Anterior cingulate cortex (tissue), 58 donors: ENCODE data around the gene BUB1.
"Not testable (repeated sequence)": the region's sequence is repeated elsewhere in the genome, so short reads cannot be mapped to it uniquely, and the experiment has no call there.

ENCODE experiments used
- DNase-seq, 58 donors: peaks; one replicate each; lab custom pipeline; 2025; lab: John Stamatoyannopoulos, UW

BUB1 gene

DNA sequence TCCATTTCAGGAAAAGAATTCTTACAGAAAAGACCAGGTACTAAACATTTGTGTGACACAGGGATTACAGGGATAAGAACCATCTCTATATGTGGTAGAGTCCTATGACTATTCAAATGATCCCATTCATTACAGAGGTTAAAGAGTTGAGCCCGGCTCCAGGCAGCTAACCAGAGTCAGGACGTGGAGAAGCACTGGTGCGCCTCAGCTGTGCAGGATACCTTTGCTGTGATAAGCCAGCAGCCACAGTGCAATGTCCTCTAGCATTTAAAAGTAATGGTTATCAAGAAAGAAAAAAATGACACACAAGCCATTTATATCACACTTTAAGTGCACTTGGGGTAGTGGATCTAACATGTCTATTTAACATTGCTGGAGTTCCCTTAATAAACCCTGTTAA is 17.3 kb downstream of the BUB1 start:
- DNase-seq: no peak

DNA sequence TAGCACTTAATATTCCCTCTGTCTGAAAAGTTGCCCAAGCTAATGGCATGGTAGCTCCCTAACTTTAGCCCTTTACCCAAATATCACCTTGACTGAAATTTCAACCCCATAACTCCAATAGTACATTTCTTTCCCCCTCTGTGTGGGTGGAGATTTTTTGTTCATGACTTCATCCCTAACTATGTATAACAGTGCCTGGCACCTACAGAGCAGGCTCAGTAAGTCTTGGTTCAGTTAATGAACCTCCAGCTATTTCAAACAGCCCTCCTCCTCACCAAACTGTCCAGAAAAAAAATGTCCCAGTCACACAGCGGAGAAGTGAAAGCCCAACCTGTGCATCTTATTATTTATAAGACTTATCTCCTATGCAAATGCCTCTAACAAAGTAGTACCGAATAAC is 18.6 kb downstream of the BUB1 start:
- no peak for DNase-seq

DNA sequence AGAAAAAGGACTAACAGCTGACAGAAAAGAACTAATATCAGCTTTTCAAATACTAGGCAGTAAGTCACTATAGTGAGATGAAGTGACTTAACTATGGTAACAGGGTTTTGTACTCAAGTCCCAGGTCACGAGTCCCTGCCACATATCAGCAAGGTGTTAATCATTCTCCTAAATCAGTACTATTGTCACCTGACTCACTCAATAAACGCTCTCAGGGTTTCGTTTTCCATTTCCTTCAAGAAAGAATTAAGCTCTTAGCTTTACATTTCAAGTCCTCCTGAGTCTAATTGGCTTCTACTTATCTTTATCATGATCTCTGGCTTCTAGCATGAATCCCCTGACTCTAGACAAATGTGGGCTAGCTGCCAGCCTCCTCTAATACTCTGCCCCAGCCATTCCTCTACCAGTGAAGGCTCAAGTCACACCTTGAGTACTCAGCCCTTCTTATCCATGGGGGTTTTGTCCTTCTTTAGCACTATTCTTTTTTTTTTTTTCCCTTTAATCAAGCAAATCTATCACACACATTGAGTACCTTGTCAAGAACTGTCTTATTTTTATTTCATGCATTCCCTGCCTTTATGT is 20.0 kb downstream of the BUB1 start:
- DNase-seq: no peak

DNA sequence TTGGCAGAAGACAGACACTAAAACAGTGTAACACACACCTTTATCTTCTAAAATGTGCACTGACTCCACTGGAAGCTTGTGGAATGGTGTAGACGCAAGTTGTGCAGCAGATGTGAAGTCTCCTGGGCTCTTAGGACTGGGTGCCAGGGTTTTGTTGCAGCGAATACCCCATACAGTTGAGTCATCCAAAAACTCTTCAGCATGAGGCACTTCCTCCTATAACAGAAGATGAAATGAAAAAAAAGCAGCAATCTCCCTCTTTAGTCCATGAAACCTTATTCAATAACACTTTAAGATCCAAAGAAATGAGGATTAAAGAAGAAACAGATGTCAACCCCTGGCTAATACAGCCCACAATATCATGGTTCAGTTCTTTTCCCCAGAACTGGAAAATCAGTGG is 22.2 kb downstream of the BUB1 start:
- no peak for DNase-seq

DNA sequence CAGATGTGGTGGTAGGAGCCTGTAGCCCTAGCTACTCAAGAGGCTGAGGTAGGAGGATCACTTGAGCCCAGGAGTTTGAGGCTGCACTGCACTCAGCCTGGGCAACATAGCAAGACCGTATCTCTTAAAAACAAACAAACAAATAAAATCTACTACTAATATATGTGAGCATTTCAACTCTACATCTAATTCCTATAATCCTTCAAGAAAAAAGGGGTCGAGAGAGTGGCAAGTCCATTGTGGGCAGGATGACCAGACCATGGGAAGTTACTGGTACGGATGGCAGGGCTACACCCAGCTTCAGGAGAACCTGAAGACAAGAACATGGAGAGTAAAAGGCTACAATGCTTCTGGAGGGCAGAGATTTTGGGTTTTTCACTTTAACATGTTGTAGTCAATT is 24.0 kb downstream of the BUB1 start:
- DNase-seq: no peak

DNA sequence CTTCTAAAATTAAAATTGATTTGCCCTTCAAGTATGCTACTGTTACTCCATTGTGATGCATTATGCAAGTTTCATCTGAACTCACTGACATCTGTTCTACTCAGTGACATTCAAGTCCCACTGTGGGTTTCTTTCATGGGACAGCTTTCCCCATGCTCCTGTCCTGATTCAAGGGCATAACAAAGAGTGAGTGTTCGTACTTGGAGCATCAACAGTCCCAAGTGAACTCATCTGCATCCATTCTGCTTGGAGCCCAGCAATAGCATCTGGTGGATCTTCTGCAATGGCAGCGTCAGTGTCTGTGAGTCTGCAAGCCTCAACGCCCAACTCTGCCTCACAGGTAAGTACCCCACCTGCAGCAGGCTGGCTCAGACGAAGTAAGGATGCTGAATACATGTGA is 27.5 kb downstream of the BUB1 start:
- peak in 16 of 58 donors; percentile 4 to 56 (median 20) for DNase-seq

DNA sequence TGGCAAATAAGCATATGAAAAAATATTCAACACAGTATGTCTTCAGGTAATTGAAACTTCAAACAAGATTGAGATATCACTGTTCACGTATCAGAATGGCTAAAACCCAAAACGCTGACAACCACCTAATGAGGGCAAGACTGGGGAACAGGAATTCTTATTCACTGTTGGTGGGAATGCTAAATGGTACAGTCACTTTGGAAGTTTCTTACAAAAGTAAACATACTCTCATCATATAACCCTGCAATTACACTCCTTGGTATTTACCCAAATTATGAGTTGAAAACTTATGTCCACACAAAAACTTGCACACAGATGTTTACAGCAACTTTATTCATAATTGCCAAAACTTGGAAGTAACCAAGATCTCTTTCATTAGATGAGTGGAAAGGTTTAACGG is 30.1 kb downstream of the BUB1 start:
- no peak for DNase-seq

DNA sequence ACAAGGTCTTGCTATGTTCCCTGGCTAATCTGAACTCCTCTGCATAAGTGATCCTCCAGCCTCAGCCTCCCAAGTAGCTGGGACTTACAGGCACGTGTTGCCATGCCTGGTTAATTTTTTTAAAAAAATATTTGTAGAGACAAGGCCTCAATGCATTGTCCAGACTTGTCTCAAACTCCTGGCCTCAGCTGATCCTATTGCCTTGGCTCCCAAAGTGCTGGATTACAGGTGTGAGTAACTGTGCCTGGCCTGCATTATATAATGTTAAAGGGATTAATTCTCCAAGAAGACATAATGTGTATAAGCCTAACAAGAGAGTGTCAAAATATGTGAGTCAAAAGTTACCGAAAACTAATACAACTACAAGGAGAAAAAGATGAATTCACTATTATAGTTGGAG is 32.2 kb downstream of the BUB1 start:
- no peak for DNase-seq

DNA sequence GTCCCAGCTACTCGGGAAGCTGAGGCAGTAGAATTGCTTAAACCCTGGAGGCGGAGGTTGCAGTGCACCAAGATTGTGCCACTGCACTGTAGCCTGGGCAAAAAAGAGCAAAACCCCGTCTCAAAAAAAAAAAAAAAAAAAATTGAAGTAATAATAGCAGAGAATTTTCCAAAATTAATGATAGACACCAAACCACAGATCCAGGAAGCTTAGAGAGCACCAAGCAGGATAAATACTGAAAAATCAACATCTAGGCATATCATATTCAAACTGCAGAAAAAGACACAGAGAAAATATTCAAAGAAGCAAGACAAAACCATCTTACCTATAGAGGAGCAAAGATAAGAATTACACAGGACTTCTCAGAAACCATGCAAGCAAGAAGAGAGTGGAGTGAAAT is 33.5 kb downstream of the BUB1 start:
- DNase-seq: no peak

DNA sequence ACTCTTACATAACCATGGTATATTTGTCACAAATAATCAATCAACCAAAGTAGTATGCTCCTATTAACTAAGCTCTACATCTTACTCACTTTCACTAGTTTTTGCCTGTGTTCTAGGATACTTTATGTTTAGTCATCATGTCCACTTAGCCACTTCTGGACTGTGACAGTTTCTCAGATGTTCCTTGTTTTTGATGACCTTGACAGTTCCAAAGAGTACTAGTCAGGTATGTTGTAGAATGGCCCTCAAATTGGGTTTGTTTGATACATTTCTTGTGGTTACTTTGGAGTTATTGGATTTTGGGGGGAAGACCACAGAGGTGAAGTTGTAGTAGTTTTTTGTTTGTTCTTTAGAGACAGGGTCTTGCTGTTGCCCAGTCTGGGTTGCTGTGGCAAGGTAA is 35.5 kb downstream of the BUB1 start:
- DNase-seq: no peak

DNA sequence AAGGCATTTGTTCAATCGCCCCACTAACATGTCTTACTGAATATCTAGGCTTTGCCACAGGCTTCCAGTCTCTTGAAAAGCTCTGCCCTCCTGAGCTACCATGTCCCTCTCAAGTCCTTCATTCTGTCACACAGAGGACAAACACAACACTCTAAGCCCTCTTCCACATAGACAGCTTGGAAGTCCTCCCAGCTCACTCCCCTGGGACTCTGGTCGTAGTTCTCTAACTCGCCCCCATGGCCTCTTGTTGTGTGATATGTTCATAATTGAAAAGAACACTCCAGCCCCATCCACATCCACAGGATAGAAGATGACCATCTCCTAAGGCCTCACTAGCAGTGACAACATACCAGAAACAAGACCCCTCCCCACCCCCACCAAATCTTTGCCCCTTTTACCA is 37.9 kb downstream of the BUB1 start:
- DNase-seq: no peak

DNA sequence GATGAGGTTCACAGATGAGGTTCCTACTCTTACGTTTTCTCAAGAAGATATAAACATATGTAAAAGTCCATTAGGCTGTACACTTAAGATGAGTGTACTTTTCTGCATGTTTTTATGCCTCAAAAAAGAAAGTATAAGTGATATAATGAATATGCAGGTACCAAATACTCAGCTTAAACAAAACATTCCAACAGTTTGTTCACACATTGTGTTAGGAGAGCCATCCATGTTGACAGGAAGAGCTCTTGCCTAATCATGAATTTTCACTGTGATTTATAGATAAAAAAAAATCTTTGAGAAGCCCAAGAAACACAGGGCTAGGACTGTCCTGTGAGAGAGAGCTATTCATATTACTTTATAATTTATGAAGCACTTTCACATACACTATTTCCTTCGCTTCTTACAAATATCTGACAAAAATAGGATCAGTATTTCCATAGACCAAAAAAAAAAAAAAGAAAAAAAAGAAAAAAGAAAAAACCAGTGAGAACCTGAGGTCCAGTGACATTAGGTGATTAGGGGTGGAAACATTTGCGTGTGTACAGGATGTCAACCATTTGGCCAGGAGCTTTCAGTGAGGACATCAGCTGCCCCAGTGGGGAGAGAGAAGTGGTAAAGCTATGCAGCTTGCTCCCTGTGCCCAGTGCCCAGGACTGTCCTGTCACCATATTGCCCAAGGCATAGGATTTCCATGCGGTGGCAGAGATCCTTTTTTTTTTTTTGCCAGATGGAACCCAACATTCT is 38.7 kb downstream of the BUB1 start:
- no peak for DNase-seq

DNA sequence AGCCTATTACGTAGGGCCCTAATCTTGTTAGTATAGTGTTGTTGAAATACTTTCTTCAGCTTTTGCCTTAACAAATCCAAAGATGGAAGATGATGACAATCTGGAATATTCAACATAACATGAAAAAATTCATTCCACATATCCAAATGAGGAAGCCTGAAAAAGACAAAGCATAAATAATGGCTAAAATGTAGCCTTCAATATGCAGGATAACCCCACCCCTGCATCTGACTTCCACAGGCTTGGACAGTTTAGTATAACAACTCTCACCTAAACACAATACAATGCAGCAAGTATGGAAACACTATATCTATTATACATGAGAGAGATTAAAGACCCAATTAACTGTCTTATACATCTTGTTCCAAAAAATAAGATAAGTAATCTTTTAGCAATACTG is 39.9 kb downstream of the BUB1 start:
- DNase-seq: no peak

DNA sequence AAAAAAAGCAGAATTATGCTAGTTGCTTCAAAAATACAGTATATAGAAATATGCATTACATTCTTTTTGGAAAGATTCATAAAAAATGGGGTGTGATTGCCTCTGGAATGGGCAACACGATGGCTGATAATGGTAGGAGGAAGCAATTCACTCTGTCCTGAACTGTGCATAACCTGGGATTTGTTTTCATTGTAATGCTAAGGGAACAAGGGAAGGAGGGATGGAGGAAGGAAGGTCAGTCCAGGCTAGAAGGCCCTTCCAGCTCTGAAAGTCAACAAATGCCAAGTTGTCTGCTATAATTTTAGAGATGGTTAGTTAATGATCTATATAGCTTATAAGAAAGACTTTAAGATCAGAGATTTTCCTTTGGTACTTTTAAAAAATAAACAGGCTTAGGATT is 40.8 kb downstream of the BUB1 start:
- DNase-seq: no peak

DNA sequence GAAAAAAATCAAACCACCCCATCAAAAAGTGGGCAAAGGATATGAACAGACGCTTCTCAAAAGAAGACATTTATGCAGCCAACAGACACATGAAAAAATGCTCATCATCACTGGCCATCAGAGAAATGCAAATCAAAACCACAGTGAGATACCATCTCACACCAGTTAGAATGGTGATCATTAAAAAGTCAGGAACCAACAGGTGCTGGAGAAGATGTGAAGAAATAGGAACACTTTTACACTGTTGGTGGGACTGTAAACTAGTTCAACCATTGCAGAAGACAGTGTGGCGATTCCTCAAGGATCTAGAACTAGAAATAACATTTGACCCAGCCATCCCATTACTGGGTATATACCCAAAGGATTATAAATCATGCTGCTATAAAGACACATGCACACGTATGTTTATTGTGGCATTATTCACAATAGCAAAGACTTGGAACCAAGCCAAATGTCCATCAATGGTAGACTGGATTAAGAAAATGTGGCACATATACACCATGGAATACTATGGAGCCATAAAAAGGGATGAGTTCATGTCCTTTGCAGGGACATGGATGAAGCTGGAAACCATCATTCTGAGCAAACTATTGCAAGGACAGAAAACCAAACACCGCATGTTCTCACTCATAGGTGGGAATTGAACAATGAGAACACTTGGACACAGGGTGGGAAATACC is 41.8 kb downstream of the BUB1 start:
- DNase-seq: not testable (repeated sequence)

DNA sequence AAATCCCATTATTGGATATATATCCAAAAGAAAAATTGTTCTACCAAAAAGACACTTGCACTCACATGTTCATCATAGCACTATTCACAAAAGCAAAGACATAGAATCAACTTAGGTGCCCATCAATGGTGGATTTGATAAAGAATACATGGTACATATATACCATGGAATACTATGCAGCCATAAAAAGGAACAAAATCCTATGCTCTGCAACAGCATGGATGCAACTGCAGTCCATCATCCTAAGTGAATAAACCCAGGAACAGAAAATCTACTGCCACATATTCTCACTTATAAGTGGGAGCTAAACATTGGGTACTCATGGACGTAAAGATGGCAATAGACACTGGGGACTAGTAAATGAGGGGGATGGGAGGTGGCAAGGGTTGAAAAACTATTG is 50.5 kb downstream of the BUB1 start:
- not testable (repeated sequence) for DNase-seq

DNA sequence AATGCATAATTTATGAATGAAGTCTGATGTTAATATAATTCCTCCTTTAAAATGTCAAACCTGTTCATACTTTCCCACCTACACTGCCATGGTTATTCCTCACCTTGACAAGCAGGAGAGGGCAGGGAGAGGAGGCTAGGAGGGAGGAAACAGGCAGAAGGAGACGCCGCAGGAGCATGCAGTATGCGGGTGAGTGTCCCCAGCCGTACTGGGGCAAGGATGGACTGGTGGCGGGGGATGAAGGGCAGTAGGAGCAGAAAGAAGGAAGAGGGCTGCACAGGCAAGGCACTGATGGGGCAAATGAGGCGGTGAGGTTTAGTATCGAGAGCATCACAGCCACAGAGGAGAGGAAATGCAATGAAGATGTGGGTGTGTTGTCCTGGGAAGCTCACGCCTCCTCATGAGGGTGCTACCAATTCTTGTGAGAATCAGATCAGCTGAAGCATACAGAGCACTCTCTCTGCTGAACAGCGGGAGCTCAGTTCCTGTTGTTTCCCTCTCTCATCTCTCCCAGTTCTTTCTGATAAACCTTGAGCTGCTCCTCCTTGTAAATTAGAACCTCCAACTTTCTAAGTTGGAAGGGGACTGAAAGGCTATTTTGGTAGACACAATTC is 58.4 kb downstream of the BUB1 start:
- not testable (repeated sequence) for DNase-seq

DNA sequence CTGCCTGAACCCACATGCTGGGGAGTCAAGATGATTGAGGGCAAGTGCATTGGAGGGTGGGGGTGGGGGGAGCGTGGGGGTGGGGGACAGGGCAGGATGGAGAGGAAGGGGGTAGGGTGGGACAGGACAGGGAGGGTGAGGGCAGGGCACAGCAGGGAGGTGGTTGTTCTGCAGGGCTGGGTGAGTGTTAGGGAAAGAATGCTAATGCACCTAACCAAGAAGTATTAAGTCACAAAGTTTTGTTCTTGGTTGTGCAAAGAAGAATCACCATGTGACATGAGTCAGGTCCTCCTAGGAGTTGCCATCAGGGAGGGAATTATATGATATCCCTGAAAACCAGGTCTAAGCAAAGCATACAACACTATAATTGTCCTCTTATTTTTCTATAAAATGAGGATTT is 63.9 kb downstream of the BUB1 start:
- not testable (repeated sequence) for DNase-seq

DNA sequence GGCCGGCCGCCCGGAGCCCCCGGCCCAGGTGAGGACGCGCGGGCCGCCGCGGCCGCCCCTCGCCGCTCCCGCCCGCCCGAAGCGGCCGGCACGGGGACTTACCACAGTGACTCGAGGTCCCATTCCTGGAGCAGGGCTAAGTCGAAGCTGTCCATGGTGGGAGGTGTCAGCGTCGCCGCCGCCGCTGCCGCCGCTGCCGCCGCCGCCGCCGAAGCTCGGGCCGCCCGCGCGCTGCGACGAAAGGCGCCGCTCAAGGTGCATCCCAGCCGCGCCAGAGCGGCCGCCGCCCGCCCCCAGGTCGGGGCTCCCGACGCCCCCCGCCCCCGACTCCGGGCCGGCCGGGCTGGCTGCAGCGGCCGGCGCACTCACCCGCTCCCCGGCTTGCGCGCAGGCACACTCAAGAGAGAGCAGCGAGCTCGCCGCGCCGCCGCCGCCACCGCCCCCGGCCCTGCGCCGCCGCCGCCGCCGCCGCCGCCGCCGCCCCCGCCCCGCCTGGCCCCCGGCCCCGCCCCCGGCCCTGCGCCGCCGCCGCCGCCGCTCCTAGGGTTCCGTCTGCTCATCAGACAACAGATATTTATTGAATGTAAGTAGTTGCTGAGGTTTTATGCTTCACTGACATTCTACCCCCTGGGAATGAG is 67.1 kb downstream of the BUB1 start:
- not testable (repeated sequence) for DNase-seq

DNA sequence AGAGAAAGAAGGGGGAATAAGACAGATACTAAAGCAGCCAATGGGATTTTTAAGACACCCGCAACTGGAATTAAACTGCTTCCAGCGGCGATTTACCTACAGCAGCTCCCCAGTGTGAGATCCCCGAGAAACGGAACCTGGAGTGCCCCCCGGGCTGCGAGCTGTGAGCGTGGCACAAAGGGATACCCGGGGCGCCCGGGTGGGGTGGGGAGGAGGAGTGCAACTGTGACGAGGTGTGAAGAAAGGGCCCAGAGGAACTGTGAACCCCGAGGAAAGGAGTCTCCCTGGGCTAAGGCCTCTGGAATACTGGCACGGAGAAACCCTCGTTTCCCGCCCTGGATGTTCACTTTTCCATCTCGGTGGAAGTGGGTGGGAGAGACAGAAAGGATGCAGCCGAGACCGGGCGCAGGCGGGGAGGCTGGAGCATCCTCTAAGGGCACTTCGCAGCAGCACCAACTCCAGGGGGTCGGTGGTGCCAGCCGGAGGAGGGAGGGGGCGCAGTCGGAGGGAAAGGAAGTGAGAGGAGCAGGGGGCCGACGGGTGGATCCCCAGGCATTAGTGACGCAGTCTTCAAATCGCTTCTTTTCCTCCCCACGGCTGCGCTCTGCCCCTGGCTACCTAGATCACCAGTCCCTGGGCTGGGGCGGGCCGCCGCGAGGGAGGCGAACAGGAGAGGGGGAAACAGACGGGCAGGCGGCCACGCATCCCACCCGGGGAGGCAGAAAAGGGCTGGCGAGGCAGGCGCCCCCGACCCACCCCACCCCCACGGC is 67.8 kb downstream of the BUB1 start:
- not testable (repeated sequence) for DNase-seq
